ENCODE measurements around the gene ERO1B.

The ERO1B gene

DNA sequence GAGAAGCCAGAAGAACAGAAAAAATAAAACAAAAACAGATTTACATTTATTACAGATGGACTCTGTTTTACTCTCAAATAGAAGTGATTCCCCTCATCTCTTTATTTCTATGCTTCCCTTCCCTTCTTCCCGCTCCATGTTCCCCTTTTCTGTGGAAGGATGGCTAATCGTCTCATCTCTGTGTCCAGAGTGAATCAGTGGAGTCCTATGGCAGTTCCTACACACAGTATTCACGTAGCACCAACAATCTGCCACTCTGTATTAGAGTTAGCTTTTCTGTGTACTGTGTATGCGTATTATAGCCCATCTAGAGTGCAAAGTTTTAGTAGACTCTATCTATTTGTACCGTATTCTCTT, 6.8 kb upstream of the ERO1B start:
- Histone ChIP-seq H3K27ac (ENCODE audit: low read length) (no peak overlapping the region), H3K79me2 (ENCODE audit: low read length) (no peaks in the 10 kb centered on the region), H3K36me3 (replicated peaks; ENCODE audit: low read depth, low read length) (no peaks in the 10 kb centered on the region), H2AFZ (ENCODE audit: low read depth, low read length) (no peak overlapping the region), H3K9ac (ENCODE audit: low read length) (no peak overlapping the region), H3K4me2 (ENCODE audit: low read length) (no peak overlapping the region), H3K4me3 (ENCODE audit: low read length) (no peak overlapping the region), H3K4me1 (ENCODE audit: low read length) (peaks cover 32% of the 10 kb centered on the region), H3K27me3 (ENCODE audit: low read depth, low read length) (peaks cover 29% of the 10 kb centered on the region), H3K9me3 (ENCODE audit: insufficient read depth, low read length) (no peaks in the 10 kb centered on the region), H4K20me1 (ENCODE audit: insufficient read depth, low read length) (no peaks in the 10 kb centered on the region)
- TF ChIP-seq CTCF (IDR thresholded peaks at IDR 0.05; ENCODE audit: low read depth, low read length) (no peak), EZH2phosphoT487 (IDR thresholded peaks at IDR 0.05; ENCODE audit: low read depth) (no peak)

DNA sequence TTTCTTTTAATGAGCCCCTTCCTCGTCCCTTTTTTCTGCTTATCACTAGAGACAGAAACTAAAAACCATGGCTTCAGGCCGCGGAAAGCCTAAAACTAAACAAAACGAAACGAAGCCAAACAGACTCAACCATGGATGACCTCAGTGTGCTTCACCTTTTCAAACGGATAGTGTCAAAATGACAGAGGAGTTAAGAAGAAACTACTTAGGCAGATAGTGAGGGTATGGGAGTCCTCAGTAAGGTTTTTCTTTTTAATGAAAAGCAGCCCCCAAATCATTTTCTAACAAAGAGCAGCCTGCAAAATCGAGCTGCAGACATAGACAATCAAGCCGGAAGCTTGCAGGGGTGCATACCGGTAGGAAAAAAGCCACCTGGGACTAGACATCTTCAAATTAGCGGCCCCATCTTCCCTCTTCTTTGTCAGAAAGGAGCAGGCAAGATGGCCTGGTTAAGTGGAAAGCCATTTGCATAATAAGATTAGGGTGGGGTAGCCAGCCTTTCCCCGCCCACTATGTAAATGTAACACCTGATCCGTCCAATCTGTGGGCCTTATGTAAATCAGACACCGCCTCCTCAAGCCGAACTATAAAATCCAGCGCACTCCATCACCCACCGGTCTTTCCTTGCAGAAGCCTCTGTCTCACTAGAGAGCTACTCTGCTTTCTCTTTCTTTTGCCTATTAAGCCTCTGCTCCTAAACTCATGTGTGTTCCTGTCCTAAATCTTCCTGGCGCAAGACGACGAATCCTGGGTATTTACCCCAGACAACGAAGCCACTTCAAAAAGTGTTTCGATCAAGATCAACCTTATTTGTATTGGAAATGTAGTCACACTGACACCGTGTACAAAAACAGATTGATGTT, 6.2 kb upstream of the ERO1B start:
- Histone ChIP-seq H3K9me3 (ENCODE audit: insufficient read depth, low read length) (no peaks in the 10 kb centered on the region), H3K9ac (ENCODE audit: low read length) (no peak overlapping the region), H4K20me1 (ENCODE audit: insufficient read depth, low read length) (no peaks in the 10 kb centered on the region), H3K27me3 (ENCODE audit: low read depth, low read length) (peaks cover 29% of the 10 kb centered on the region), H3K27ac (ENCODE audit: low read length) (no peak overlapping the region), H3K36me3 (replicated peaks; ENCODE audit: low read depth, low read length) (no peaks in the 10 kb centered on the region), H3K4me1 (ENCODE audit: low read length) (peaks cover 37% of the 10 kb centered on the region), H2AFZ (ENCODE audit: low read depth, low read length) (no peak overlapping the region), H3K4me3 (ENCODE audit: low read length) (no peak overlapping the region), H3K79me2 (ENCODE audit: low read length) (no peaks in the 10 kb centered on the region), H3K4me2 (ENCODE audit: low read length) (no peak overlapping the region)
- no peak for TF ChIP-seq EZH2phosphoT487 (IDR thresholded peaks at IDR 0.05; ENCODE audit: low read depth)
- TF ChIP-seq CTCF (IDR thresholded peaks at IDR 0.05; ENCODE audit: low read depth, low read length) = no peak

- no peak overlapping the region for H3K9ac ChIP-seq (ENCODE audit: low read length)
- H3K4me1 ChIP-seq (ENCODE audit: low read length) = peaks cover 43% of the 10 kb centered on the region
- no peak for TF ChIP-seq CTCF (IDR thresholded peaks at IDR 0.05; ENCODE audit: low read depth, low read length)
- no peak for TF ChIP-seq EZH2phosphoT487 (IDR thresholded peaks at IDR 0.05; ENCODE audit: low read depth)
- no peaks in the 10 kb centered on the region for H3K9me3 ChIP-seq (ENCODE audit: insufficient read depth, low read length)
- H3K36me3 ChIP-seq (replicated peaks; ENCODE audit: low read depth, low read length) = no peaks in the 10 kb centered on the region
- H4K20me1 ChIP-seq (ENCODE audit: insufficient read depth, low read length) = no peaks in the 10 kb centered on the region
- H3K79me2 ChIP-seq (ENCODE audit: low read length) = no peaks in the 10 kb centered on the region
- H3K27ac ChIP-seq (ENCODE audit: low read length) = no peak overlapping the region
- H3K4me2 ChIP-seq (ENCODE audit: low read length) = no peak overlapping the region
- H3K27me3 ChIP-seq (ENCODE audit: low read depth, low read length) = peaks cover 29% of the 10 kb centered on the region
- H2AFZ ChIP-seq (ENCODE audit: low read depth, low read length) = no peak overlapping the region
- H3K4me3 ChIP-seq (ENCODE audit: low read length) = no peak overlapping the region
Measured at GRCh38 chr1:236287356-236287755, 5.6 kb upstream of the ERO1B start.

DNA sequence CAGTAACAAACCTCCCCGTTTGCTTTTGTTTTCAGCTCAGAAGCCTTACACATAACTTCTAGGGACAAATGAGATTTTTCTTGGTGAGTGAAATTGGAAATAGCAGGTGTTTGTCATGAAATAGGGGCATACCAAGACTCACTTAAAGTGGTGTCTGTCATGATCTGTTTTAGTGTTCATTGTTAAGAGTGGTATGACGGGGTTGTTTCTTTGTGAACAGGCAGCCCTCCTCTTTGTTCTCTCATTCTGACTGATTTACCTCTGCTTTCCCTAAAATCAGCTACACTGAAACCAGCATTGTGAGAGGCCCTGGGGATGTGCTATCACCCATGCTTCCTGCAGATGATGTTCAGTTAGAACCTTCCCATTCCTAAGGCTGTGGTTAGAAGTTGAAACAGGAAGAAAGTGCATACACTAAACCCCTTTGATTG, 2.5 kb upstream of the ERO1B start:
- peaks cover 53% of the 10 kb centered on the region for H3K4me1 ChIP-seq (ENCODE audit: low read length)
- 0 out of 2 replicates have a peak overlapping the region, but pooled peaks have one; percentile 34 for H2AFZ ChIP-seq (ENCODE audit: low read depth, low read length)
- peak overlapping the region; percentile 64 for H3K4me2 ChIP-seq (ENCODE audit: low read length)
- no peaks in the 10 kb centered on the region for H3K9me3 ChIP-seq (ENCODE audit: insufficient read depth, low read length)
- peak overlapping the region; percentile 27 for H3K9ac ChIP-seq (ENCODE audit: low read length)
- H3K27me3 ChIP-seq (ENCODE audit: low read depth, low read length) = peaks cover 23% of the 10 kb centered on the region
- no peaks in the 10 kb centered on the region for H3K36me3 ChIP-seq (replicated peaks; ENCODE audit: low read depth, low read length)
- TF ChIP-seq CTCF (IDR thresholded peaks at IDR 0.05; ENCODE audit: low read depth, low read length) = no peak
- TF ChIP-seq EZH2phosphoT487 (IDR thresholded peaks at IDR 0.05; ENCODE audit: low read depth) = no peak
- H4K20me1 ChIP-seq (ENCODE audit: insufficient read depth, low read length) = peaks cover 6% of the 10 kb centered on the region; the same call in 1 of the 2 replicates
- H3K27ac ChIP-seq (ENCODE audit: low read length) = peak overlapping the region; percentile 21
- peaks cover 20% of the 10 kb centered on the region for H3K79me2 ChIP-seq (ENCODE audit: low read length)
- peak overlapping the region; percentile 49 for H3K4me3 ChIP-seq (ENCODE audit: low read length)

Data from OCI-LY3 (cell line).